ENCODE measurements around the gene MIA. TPM values are rescaled to one million over a fixed set of nuclear protein-coding genes. Genes with fewer than 3 reads are reported as not detected.

MIA gene
- total RNA-seq, 3 donors from 2014 or later: 1.4 to 8.6 (median 2.5) TPM

DNA sequence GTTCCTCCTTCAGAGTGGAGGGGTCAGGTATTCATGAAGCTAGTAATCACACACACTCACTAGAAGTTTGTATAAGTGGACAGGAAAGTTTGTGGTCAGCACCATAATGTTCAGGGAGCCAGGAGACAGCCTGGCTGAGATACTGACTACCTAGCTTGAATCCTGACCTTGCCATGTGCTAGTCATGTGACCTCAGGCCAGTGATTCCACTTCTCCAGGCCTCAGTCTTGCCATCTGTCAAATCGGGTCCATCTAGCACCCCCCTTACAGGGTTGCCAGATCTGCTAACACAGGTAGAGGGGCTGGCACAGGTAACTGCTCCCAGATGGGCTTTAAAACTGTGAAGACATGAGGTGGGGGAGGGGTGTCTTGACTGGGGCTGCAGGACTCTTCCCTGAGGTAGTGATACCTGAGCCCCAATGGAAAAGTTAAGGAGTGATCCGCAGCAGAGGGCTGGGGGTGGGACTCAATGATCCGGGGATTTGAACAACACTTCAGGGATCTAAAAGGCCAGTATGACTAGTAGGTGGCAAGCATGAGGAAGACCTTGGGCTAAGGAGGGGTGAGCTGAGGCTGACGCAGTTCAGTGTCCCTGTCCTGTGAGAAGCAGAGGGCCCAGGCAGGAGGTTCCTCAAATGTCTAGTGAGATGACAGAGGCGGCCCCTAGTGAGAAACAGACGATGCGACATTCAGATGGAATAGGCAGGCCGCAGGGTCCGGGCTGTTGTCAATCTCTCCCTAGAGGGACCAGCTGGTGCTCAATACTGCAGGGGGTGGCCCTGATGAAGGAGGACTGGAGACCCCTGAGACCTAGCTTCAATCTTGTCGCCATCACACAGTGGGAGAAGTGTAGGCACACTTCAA, 33.6 kb upstream of the MIA start:
- Histone ChIP-seq H3K9me3 (no peaks in the 10 kb centered on the region), H3K36me3 (ENCODE audit: low read depth) (no peaks in the 10 kb centered on the region), H3K4me1 (ENCODE audit: low read depth) (no peaks in the 10 kb centered on the region), H3K4me3 (no peak overlapping the region)
- TF ChIP-seq, protein P1, sequence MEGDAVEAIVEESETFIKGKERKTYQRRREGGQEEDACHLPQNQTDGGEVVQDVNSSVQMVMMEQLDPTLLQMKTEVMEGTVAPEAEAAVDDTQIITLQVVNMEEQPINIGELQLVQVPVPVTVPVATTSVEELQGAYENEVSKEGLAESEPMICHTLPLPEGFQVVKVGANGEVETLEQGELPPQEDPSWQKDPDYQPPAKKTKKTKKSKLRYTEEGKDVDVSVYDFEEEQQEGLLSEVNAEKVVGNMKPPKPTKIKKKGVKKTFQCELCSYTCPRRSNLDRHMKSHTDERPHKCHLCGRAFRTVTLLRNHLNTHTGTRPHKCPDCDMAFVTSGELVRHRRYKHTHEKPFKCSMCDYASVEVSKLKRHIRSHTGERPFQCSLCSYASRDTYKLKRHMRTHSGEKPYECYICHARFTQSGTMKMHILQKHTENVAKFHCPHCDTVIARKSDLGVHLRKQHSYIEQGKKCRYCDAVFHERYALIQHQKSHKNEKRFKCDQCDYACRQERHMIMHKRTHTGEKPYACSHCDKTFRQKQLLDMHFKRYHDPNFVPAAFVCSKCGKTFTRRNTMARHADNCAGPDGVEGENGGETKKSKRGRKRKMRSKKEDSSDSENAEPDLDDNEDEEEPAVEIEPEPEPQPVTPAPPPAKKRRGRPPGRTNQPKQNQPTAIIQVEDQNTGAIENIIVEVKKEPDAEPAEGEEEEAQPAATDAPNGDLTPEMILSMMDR (IDR thresholded peaks at IDR 0.05): no peak
- DNase-seq (no peak), ATAC-seq (no peak)
- intact Hi-C loops (cut with DNase I, micrococcal nuclease): no loop called here

DNA sequence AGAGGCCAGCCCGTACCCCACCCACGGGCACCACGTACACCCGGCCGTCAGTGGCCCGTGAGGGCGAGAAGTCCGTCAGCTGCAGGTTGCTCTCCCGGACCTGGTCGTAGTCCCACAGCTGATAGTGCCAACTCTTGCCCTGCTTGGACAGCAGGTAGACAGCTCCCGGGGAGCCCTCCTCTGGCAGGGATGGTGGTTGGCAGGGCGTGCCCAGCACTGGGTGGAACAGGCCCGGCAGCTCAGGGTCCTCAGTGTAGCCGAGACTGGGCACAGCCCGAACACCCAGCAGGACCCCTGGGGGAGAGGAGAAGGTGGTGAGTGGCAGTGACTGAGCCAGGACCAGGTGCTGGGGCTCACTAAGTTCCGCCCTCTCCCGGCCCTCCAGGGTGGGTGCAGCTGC, 32.8 kb upstream of the MIA start:
- H3K4me1 ChIP-seq (ENCODE audit: low read depth): no peaks in the 10 kb centered on the region
- ATAC-seq (peak; percentile 21), DNase-seq (no peak)
- no peaks in the 10 kb centered on the region for H3K9me3 ChIP-seq
- no peak overlapping the region for H3K4me3 ChIP-seq
- intact Hi-C loops (cut with DNase I, micrococcal nuclease): no loop called here
- no peaks in the 10 kb centered on the region for H3K36me3 ChIP-seq (ENCODE audit: low read depth)
- TF ChIP-seq, protein P1 (IDR thresholded peaks at IDR 0.05): no peak

DNA sequence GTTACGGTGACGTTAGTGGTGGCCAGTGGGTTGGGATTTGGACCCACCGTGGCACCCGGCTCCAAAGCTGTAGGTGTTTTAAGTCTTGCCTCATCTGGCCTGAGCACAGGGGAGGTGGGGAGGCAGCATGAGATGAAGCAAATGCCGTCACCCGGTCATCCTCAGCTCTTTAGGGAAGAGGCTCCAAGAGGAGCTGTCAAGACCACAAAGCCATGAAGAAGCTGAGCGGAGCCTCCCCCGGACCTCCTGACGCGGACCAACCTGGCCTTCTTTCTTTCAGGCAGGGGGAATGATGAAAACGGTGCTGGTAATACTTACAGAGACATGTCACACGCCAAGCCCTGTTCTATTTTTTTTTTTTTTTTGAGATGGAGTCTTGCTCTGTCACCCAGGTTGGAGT, 32.4 kb upstream of the MIA start:
- H3K4me1 ChIP-seq (ENCODE audit: low read depth): no peaks in the 10 kb centered on the region
- no peaks in the 10 kb centered on the region for H3K9me3 ChIP-seq
- intact Hi-C loops (cut with DNase I, micrococcal nuclease): no loop called here
- no peak for ATAC-seq
- H3K4me3 ChIP-seq: no peak overlapping the region
- H3K36me3 ChIP-seq (ENCODE audit: low read depth): no peaks in the 10 kb centered on the region
- TF ChIP-seq, protein P1 (IDR thresholded peaks at IDR 0.05): no peak
- DNase-seq: no peak

DNA sequence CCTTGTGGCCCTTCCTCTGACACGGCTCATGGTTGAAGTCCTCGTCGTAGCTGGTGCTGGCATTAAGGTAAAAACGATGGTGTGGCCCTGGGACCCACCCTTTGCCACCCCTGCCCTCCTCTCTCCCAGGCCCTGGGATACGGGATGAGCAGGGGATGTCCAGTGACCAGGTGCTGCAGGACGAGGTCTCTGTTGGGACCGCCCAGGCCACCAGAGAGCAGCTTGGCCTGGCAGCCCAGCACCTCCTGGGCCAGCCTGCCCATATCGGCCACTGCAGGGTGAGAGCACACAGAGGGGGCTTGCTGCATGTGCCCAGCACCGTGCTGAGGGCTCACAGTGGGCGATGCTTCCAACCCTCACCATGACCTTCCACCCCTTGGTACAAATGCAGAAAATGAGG, 31.4 kb upstream of the MIA start:
- no peaks in the 10 kb centered on the region for H3K4me1 ChIP-seq (ENCODE audit: low read depth)

DNA sequence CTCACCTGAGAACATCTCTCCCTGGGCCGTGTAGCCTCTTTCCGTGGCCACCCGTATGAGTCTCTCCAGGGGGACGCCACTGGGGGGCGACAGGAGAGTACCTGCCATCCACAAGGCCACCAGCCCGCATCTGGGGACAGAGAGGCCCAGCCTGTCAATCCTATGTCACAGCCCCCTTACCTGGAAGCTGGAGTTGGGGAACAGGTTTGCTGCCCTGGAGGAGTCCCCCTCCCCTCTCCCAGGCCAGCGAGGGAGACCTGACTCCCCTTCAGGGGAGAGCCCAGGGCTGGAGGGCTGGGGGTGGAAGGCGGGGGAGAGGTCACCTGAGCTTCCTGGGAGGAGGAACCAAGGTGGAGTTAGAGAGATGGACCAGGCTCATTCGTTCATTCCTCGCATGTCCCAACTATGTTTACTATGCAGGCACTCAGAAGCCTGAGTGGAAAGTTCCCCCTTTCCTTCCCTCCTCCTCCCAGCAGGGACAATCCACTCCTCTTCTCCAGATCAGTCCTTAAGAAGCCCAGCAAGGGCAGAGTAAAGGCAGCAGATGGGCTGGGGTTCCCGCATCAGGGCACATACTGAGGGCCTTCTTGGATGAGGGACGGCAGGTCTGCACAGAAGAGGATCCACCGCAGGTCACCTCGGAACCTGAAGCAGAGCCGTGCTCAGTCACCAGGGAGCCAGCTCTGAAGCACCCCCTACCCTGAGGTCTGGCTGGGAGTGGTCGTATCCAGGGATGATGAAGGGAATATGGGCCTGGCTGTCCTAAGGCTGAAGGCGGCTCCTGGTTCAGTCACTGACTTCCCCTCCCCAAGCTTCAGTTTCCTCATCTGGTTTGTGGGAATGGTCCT, 30.5 kb upstream of the MIA start:
- no peaks in the 10 kb centered on the region for H3K36me3 ChIP-seq (ENCODE audit: low read depth)
- TF ChIP-seq, protein P1 (IDR thresholded peaks at IDR 0.05): no peak
- ATAC-seq: peak; percentile 17
- peaks cover 5% of the 10 kb centered on the region for H3K4me1 ChIP-seq (ENCODE audit: low read depth)
- no peak overlapping the region for H3K4me3 ChIP-seq
- H3K9me3 ChIP-seq: no peaks in the 10 kb centered on the region
- no peak for DNase-seq
- intact Hi-C loops (cut with DNase I, micrococcal nuclease): no loop called here

More for the DNA sequence above, 31.4 kb upstream of the MIA start:
- ATAC-seq: no peak
- H3K4me3 ChIP-seq: no peak overlapping the region
- DNase-seq: no peak
- H3K36me3 ChIP-seq (ENCODE audit: low read depth): no peaks in the 10 kb centered on the region
- intact Hi-C loops (cut with DNase I, micrococcal nuclease): no loop called here
- no peaks in the 10 kb centered on the region for H3K9me3 ChIP-seq
- TF ChIP-seq, protein P1 (IDR thresholded peaks at IDR 0.05): no peak
